HCT116 (cell line): ENCODE data around the gene SLC12A7.

ENCODE experiments used
- CTCF ChIP-seq, 3 experiments: fragments of 200-600 bp in 1 of 3; sonication (generic) in 1 of 3; IDR thresholded peaks in 2 of 3; conservative IDR thresholded peaks in 1 of 3; 2 replicates each; pipeline ENCODE4 v1.5.1; 2012 to 2017; ENCODE audit warnings: low read depth in 2 of 3, low read length in 2 of 3, antibody characterized with exemption in 1 of 3, borderline replicate concordance in 1 of 3, control low read depth in 1 of 3, mild to moderate bottlenecking in 1 of 3, mixed read lengths in 1 of 3, mixed run types in 1 of 3, moderate library complexity in 1 of 3; ENCODE audit not compliant: insufficient read depth in 1 of 3
- ELF1 ChIP-seq: IDR thresholded peaks from 2 replicates; pipeline ENCODE4 v1.6.1; 2012; ENCODE audit warnings: low read depth, borderline replicate concordance
- EZH2 ChIP-seq: fragments of 200-600 bp; sonication (generic); IDR thresholded peaks from 2 replicates; pipeline ENCODE4 v1.6.1; 2017; ENCODE audit warnings: antibody characterized with exemption, mixed run types
- EZH2phosphoT487 ChIP-seq: fragments of 200-600 bp; IDR thresholded peaks from 2 replicates; pipeline ENCODE4 v1.6.1; 2018; ENCODE audit warnings: antibody characterized with exemption, borderline replicate concordance
- JUND ChIP-seq: IDR thresholded peaks from 2 replicates; pipeline ENCODE4 v1.6.1; 2012
- MAX ChIP-seq: IDR thresholded peaks from 2 replicates; pipeline ENCODE4 v1.6.1; 2012
- POLR2A ChIP-seq: IDR thresholded peaks from 2 replicates; pipeline ENCODE4 v1.7.0; 2011; ENCODE audit warnings: borderline replicate concordance; ENCODE audit not compliant: insufficient read depth, insufficient read length; ENCODE audit errors: extremely low read depth
- POLR2AphosphoS5 ChIP-seq: IDR thresholded peaks from 2 replicates; pipeline ENCODE4 v1.6.1; 2011; ENCODE audit warnings: mild to moderate bottlenecking, low read depth, low read length, moderate library complexity
- RAD21 ChIP-seq: IDR thresholded peaks from 2 replicates; pipeline ENCODE4 v1.6.1; 2012; ENCODE audit warnings: low read depth, mild to moderate bottlenecking
- ZNF274 ChIP-seq: fragments of 200-500 bp; sonication (Bioruptor generic); IDR thresholded peaks from 2 replicates; pipeline ENCODE4 v1.6.1; 2014; ENCODE audit warnings: mild to moderate bottlenecking, low read depth, low read length, inconsistent platforms

GRCh38 chr5:1052076-1052475, 59.8 kb downstream of the SLC12A7 start:
- TF ChIP-seq CTCF (IDR thresholded peaks at IDR 0.05 in 2 of 3, conservative IDR thresholded peaks at IDR 0.05 in 1 of 3; ENCODE audit: borderline replicate concordance in 1 of 3, insufficient read depth in 1 of 3, low read depth in 2 of 3, low read length in 2 of 3), result no peak
- TF ChIP-seq EZH2, result no peak
- TF ChIP-seq RAD21, result no peak
- TF ChIP-seq JUND, result no peak
- no peak for TF ChIP-seq POLR2A
- no peak for TF ChIP-seq MAX
- TF ChIP-seq ELF1, result no peak
- TF ChIP-seq EZH2phosphoT487, result no peak
- TF ChIP-seq POLR2AphosphoS5, result no peak
- TF ChIP-seq ZNF274, result no peak
